Caki2 (cell line): Measurements from ENCODE around the gene AKAP1. TPM values are rescaled to one million over a fixed set of nuclear protein-coding genes. Genes with fewer than 3 reads are reported as not detected.
A peak's percentile ranks its signal among the peaks of the same experiment; 100 is the strongest.

ENCODE experiments used
- DNase-seq: peaks from one replicate; pipeline ENCODE4 v3.0.0-alpha.2; 2015; ENCODE audit warnings: low read depth
- in situ Hi-C: cut with HindIII; loops from 2 replicates; pipeline ENCODE4 v1.10.0; 2016; ENCODE audit warnings: low sequenced_read_pairs, low pct_unique_long_range_greater_than_20kb, mixed read lengths
- total RNA-seq: library from RNA; depleted of rRNA; stranded (reverse); fragments of >200 nt; shearing (Covaris generic); gene quantifications from 2 replicates; pipeline ENCODE4 v1.2.3, GENCODE V29; 2014; ENCODE audit warnings: low replicate concordance

The AKAP1 gene
- total RNA-seq, 1 experiment from 2014 or later = 11.5 TPM

DNA sequence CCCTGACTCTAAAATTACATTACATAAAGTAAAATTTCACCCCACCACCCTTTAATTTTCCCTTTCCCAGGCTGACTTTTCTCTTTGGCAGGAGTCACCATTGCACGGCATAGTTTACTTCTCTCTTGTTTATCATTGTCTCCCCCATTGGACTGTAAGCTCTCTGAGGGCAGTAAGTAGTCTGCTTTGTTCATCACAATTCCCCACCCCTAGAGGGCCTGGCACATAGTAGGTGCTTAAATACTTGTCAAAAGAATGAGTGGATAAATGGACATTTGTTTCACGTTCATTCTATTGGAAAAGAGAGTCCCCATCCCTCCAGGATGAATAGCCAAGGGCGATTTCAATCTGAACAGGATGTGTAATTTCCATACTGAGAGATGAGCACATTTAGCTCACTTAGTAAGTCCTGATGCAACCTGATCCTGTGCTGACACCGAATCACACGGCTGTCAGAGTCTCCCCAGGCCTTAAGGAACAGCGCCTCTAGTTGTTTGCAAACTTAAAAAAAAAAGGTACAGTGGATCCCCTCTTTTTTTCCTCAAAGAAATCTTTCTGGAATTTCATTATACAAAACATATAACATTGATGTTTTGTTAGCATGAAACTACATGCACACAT, 54.0 kb downstream of the AKAP1 start:
- no peak for DNase-seq
- in situ Hi-C loops = no loop called here

DNA sequence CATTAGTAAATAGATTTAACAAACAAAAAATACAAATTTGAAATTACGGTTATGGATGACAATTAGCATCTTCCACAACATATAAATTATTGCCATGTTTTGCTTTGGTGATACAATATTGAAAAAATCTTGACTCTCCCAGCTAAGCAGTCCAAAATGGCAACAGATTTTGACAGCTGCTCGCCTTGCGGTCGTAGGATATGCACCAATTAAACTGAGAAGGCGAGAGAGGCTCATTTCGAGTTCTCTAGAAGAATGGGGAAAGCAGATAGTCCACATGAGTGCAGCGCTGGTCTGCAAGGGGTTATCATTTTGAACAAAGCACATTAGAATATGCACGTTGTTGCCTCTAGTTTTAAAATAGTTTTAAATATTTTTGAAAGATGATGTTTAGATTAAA, 55.3 kb downstream of the AKAP1 start:
- in situ Hi-C loops = no loop called here
- DNase-seq = no peak

DNA sequence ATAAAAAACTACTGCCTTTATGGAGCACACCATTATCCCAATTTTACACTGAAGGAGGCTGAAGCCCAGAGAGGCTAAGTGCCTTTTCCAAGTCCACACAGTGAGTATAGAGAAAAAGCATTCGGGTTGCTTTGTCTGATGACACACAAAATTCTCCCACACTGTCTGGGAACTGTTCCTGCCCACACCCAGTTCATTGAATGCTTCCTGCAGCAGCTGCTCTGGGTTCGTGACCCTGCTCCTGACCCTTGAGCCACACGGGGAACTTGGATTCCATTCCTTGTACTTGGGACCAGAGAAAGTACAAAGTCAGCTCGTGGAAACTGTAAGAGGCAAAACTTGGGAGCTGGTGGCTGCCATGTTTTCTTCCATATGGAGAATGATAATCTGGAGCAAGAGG, 57.9 kb downstream of the AKAP1 start:
- DNase-seq = no peak
- in situ Hi-C loops = no loop called here

DNA sequence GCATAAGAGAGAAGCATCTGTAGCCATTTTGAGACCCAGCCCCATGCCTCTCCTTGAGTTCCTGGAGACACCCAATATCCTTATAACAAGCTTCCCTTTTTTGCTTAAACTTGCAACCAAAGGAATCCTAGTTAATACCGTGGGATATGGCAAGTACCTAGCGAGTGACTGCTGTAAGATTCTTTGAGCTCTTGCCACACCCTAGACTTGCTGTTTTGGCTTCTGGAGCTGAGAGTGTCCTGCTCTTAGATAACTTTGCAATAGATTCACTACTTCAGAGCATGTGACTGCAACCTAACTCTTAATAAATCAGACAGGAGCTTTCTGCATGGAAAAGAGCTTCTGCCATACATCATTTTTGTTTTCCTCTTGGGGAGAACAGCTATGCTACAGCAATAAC, 58.3 kb downstream of the AKAP1 start:
- DNase-seq = no peak
- in situ Hi-C loops = no loop called here

DNA sequence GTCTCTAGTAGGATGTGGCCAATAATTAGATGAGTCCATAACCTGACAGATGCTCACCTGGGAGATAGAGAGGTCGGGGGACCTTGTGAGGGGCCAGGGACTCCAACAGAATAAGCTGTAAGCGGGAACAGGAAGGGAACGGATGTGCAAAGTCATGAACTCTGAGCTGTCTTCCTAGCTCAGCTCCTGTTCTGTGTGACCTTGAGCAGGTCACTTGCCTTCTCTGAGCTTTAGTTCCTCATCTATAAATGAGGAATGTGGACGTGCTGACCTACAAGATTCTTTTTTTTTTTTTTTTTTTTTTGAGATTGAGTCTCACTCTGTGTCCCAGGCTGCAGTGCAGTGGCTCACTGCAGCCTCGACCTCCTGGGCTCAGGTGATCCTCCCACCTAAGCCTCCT, 58.9 kb downstream of the AKAP1 start:
- in situ Hi-C loops = no loop called here
- no peak for DNase-seq

DNA sequence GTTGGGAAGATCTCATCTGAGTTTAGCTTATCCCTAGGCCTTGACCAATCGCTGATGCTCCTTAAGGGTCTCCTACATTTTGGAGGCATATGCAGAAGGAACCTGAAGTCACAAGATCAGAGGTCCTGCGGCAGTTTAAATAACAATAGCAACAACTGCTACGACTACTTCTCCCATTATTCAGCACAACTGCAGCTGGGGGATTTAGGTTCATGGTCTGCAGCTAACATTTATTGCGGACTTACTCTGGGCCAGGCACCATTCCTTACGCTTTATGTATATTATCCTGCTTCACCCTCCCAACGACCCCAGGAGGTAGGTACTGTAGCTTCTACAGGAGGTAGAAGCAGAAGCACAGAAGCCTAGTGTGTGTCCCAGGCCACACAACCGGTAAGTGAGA, 59.5 kb downstream of the AKAP1 start:
- in situ Hi-C loops = no loop called here
- DNase-seq = no peak

DNA sequence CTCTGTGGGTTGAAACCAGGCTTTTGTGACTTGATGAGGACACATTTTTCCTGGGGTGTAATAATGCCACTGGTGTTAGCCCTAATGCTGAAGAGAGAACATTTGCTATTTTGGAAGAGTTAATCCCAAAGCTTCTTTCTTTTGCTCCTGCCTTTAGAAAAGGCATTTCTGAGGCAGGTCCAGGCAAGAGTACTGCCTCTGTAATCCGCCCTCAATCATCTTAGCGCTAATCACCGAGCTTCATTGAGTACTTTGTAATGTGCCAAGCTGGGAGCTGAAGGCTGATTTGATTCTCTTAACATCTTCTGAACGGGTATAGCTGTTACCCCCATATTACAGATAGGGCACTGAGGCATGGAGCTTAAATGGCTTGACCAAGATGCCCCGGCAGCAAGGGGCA, 60.3 kb downstream of the AKAP1 start:
- in situ Hi-C loops = no loop called here
- no peak for DNase-seq

DNA sequence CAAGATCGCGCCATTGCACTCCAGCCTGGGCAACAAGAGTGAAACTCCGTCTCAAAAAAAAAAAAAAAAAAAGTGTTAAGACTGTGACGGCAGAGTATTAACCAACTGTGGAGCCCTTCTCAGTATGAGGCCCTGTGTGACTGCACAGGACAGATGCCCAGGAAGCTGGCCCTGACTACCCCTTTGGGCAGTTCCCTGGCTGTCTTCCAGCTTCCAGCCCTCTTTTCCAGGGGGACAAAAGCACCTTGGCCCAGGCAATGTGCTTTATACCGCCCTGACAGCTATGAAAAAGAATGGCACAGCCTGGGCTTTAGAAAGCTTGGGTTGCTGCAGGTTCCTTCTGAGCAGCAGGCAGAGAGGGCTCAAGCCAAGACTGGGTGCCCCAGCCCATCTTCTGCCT, 61.2 kb downstream of the AKAP1 start:
- in situ Hi-C loops = no loop called here
- no peak for DNase-seq

DNA sequence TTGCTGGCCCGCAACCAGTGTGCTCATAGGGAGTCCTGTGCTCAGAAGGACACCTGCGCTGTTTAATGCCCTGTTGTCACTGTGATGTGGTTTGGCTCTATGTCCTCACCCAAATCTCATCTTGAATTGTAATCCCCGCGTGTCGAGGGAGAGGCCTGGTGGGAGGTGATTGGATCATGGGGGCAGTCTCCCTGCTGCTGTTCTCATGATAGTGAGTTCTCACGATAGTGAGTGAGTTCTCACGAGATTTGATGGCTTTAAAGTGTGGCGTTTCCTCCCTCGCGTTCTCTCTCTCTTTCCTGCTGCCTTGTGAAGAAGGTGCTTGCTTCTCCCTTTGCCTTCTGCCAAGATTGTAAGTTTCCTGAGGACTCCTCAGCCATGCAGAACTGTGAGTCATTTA, 66.8 kb downstream of the AKAP1 start:
- DNase-seq = no peak
- in situ Hi-C loops = no loop called here

DNA sequence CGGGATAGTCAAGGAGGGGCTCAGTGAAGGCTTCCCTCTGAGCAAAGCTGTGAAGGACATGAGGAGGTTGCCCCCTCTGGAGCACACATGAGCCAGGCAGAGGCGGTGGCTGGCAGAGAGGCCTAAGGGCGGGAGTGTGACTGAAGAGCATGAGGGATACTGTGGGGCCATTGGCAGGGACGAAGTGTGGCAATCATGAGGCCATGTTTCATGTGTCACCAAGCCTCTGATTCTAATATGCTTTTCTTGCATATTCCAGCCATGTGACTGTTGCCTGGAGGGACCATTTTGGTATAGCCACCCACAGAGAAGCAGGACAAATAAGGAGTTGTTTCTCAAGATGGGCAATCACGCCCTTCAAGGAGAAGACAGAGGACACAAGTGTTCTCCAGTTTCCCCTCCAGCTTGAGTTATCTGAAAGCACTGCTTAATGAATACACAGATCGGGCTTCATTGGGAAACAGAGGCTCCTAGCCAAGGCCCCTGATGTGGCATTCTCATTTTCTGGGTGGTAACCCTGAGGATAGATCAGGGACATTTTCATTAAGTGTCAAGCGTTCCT, 68.0 kb downstream of the AKAP1 start:
- in situ Hi-C loops = no loop called here
- no peak for DNase-seq

DNA sequence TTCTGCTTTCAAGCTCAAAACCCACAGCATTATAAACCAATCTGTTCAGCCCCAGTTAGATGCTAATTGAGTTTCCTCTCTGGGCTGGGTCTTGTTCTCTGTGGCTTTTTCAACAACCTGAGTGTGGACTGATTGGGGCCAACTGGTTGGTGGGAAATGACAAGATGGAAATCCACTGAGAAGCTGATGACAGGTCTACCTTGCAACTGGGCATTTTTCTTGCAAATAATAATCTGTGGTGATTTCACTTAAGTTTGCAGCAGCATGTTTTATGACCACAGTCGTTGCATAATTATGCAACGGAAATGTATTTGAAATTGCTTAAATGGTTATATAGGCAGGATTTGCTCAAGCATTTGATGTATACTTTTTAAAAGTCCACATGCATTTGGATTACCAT, 69.9 kb downstream of the AKAP1 start:
- no peak for DNase-seq
- in situ Hi-C loops = no loop called here

DNA sequence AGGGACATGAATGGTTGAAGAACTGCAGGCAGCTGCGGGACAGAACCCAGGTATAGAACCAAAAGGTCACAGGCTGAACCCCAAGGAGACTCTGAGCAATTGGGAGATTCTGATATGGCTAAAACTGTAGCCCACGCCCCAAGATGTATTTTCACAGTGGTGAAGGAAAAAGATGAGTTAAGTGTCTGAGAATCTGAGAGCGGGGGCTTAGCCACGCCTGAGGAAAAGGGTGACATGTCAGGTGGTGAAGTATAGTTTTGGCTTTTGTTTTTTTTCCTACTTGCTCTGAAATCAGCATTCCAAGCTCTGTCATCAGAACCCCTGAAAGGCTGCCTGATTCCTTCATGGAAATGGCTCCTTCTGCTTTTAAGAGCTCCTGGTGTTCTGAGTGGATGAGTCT, 73.3 kb downstream of the AKAP1 start:
- DNase-seq = no peak
- in situ Hi-C loops = no loop called here

DNA sequence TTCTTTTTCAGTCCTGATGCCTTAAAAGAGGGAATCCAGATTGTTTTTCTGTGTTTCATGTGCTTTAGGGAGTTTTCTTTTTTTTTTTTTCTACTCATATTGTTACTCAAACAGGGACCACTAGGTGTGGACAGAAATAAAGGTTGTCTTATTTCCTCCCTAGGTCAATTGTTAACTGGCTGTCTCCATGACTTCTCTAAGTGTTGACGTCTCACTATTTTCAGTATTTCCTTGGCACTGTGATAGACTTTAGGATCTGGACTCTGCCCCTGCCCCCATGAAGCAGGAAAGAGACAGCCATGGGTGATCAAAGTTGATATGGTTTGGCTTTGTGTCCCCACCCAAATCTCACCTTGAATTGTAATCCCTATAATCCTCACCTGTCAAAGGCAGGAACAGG, 73.7 kb downstream of the AKAP1 start:
- in situ Hi-C loops = no loop called here
- DNase-seq = no peak

DNA sequence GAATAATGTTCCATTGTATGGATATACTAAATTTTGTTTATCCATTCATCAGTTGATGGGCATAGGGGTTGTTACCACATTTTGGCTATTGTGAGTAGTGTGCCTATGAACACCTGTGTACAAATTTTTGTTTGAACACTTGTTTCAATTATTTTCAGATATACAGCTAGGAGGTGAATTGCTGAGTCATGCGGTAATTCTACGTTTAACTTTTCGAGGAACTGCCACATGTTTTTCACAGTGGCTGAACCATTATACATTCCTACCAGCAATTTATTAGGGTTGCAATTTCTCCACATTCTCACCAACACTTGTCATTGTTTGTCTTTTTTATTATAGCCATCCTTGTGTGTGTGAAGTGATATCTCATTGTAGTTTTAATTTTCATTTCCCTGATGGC, 75.6 kb downstream of the AKAP1 start:
- no peak for DNase-seq
- in situ Hi-C loops = no loop called here

DNA sequence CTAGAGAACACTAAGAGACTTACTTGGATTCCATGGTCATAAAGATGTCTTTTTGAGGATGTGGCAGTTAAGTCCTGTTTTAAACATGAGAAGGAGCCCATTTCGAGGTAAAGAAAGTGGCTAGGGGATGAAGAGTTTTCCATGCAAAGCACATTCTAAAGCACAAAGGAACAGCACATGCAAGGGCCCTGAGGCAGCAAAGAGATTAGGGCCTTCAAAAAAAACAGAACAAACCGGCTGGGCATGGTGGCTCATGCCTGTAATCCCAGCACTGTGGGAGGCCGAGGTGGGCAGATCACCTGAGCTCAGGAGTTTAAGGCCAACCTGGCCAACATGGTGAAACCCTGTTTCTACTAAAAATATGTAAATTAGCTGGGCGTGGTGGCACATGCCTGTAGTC, 79.8 kb downstream of the AKAP1 start:
- in situ Hi-C loops = no loop called here

DNA sequence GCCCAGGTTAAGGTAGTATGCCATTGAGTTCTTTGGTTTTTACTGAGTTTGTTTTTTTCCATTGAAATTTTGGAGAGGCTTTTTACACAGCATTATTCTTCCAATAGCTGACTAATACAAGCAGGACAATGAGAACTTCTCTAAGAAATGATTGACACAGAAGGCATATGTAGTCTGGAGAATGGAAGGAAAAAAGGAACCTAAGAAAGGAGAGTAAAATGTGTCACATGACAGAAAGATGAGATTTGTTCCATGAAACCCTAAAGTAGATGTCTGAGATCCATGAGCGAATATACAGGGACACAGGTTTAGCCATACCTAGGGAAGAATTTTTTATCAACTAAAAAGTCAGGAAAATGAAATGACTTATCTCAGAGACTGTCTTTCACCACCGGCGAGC, 80.7 kb downstream of the AKAP1 start:
- DNase-seq = no peak
- in situ Hi-C loops = no loop called here

More for the DNA sequence above, 79.8 kb downstream of the AKAP1 start:
- DNase-seq = no peak

DNA sequence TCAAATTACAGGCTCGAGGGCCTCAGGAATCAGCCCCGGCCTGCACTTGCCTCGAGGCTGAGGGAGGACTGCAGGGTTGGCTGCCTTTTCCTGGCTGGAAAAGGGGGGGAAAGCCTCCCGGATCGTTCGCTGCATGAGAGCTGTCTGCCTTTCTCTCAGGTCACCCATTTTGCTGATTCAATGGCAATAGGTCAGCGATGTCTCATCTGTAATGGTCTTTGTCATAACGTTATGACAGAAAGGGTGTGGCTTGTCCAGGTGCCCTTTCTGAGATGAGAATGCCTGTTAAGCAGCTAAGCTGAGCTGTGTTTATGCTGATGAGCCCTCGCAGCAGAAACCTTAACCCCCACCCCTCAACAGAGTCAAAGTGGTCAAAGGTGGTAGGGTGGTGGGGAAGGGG, 81.8 kb downstream of the AKAP1 start:
- in situ Hi-C loops = no loop called here
- peak; percentile 69 for DNase-seq

DNA sequence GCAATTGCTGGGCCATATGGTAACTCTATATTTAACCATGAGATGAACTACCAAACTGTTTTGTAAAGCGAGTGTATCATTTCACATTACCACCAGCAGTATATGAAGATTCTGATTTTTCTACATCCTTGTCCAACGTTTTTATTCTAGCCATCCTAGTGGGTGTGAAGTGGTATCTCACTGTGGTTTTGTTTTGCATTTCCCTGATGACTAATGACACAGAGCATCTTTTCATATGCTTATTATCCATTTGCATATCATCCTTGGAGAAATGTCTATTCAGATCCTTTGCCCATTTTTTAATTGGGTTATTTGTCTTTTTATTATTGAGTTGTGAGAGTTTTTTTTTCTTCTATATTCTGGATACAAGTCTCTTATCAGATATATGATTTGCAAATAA, 83.6 kb downstream of the AKAP1 start:
- DNase-seq = no peak
- in situ Hi-C loops = no loop called here

DNA sequence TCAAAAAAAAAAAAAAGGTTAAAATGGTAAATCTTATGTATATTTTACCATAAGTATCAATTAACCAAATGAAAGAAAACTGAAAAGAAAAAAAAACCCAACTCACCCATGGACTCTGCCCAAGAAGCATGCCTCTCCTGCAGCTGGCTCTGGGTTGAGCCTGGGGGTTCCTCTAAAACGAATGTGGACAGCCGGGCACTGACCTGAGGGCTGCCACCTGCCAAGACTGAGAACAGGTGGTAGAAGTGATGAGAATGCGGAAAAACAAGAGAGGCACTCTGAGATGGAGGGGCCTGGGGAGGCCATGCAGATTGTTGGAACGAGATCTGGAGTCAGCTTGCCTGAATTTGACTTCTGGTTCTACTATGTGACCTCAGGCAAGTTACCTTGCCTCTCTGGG, 85.8 kb downstream of the AKAP1 start:
- in situ Hi-C loops = no loop called here
- DNase-seq = no peak
